Measurements from ENCODE around the gene FLG2.

Gene FLG2

GRCh38 chr1:152374451-152374850 lies 14.6 kb upstream of the FLG2 start:
- Histone ChIP-seq H3K4me2 (ENCODE audit: low read depth, low read length, poor library complexity, severe bottlenecking) (no peak overlapping the region), H3K36me3 (ENCODE audit: insufficient read depth, low read length) (no peaks in the 10 kb centered on the region), H3K9me2 (replicated peaks; ENCODE audit: low read depth, low read length) (no peaks in the 10 kb centered on the region), H4K20me1 (ENCODE audit: insufficient read depth, low read length, poor library complexity, severe bottlenecking) (no peaks in the 10 kb centered on the region), H3K4me3 (ENCODE audit: low read length, poor library complexity, severe bottlenecking) (no peak overlapping the region), H3K27me3 (ENCODE audit: insufficient read depth, low read length, poor library complexity, severe bottlenecking) (no peaks in the 10 kb centered on the region), H3K79me2 (ENCODE audit: insufficient read depth, low read length) (no peaks in the 10 kb centered on the region), H3F3A (ENCODE audit: low read depth) (no peaks in the 10 kb centered on the region), H3K9me3 (ENCODE audit: insufficient read depth, low read depth, low read length) (no peaks in the 10 kb centered on the region), H3K4me1 (ENCODE audit: insufficient read depth, low read length, poor library complexity, severe bottlenecking) (no peaks in the 10 kb centered on the region), H3K9ac (ENCODE audit: low read depth, low read length, poor library complexity, severe bottlenecking) (no peak overlapping the region), H2AFZ (ENCODE audit: low read length) (no peak overlapping the region)
- TF ChIP-seq EZH2phosphoT487 (IDR thresholded peaks at IDR 0.05; ENCODE audit: borderline replicate concordance) (no peak), CTCF (conservative IDR thresholded peaks at IDR 0.05; ENCODE audit: low read length) (no peak)

DNA sequence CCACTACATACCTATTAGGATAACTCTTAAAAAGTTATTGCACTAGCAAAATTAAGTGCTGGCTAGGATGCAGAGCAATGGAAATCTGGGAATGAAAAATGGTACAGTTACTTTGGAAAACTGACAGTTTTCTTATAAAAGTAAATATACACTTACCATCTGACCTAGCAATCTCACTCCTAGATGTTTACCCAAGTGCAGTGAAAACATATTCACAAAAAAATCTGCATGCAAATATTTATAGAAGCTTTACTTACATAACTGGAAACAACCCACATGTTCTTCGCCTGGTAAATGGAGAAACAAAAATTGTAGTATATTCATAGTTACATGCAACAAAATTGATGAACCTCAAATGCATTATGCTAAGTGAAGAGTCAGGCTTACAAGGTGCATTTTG lies 12.9 kb upstream of the FLG2 start:
- no peaks in the 10 kb centered on the region for H3K9me2 ChIP-seq (replicated peaks; ENCODE audit: low read depth, low read length)
- no peaks in the 10 kb centered on the region for H3K79me2 ChIP-seq (ENCODE audit: insufficient read depth, low read length)
- no peak overlapping the region for H3K4me3 ChIP-seq (ENCODE audit: low read length, poor library complexity, severe bottlenecking)
- H3F3A ChIP-seq (ENCODE audit: low read depth) = no peaks in the 10 kb centered on the region
- H3K9ac ChIP-seq (ENCODE audit: low read depth, low read length, poor library complexity, severe bottlenecking) = no peak overlapping the region
- no peak overlapping the region for H2AFZ ChIP-seq (ENCODE audit: low read length)
- TF ChIP-seq CTCF (conservative IDR thresholded peaks at IDR 0.05; ENCODE audit: low read length) (no peak), EZH2phosphoT487 (IDR thresholded peaks at IDR 0.05; ENCODE audit: borderline replicate concordance) (no peak)
- no peak overlapping the region for H3K4me2 ChIP-seq (ENCODE audit: low read depth, low read length, poor library complexity, severe bottlenecking)
- H3K9me3 ChIP-seq (ENCODE audit: insufficient read depth, low read depth, low read length) = no peaks in the 10 kb centered on the region
- H3K36me3 ChIP-seq (ENCODE audit: insufficient read depth, low read length) = no peaks in the 10 kb centered on the region
- no peaks in the 10 kb centered on the region for H3K27me3 ChIP-seq (ENCODE audit: insufficient read depth, low read length, poor library complexity, severe bottlenecking)
- H4K20me1 ChIP-seq (ENCODE audit: insufficient read depth, low read length, poor library complexity, severe bottlenecking) = no peaks in the 10 kb centered on the region
- H3K4me1 ChIP-seq (ENCODE audit: insufficient read depth, low read length, poor library complexity, severe bottlenecking) = no peaks in the 10 kb centered on the region

DNA sequence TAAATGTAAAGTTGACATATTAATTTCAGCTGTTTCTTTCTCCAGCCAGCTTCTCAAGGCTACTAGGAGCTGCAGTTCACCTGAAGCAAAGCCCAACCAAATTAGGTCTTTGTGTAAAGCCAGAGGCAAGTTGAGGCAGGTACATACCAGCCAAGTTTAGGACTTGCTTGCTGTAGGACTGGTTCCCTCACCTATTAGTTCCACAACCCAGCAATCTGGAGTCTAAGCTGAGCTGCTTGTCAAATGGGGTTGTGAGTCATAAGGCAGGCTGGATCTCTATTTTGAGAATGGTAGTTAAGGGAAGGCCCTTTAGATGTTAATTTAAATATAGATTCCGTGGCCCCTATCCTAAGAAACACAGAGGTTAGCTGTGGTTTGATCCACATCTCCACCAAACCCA lies 7.6 kb upstream of the FLG2 start:
- Histone ChIP-seq H4K20me1 (ENCODE audit: insufficient read depth, low read length, poor library complexity, severe bottlenecking) (no peaks in the 10 kb centered on the region), H3K36me3 (ENCODE audit: insufficient read depth, low read length) (no peaks in the 10 kb centered on the region), H3K9ac (ENCODE audit: low read depth, low read length, poor library complexity, severe bottlenecking) (no peak overlapping the region), H2AFZ (ENCODE audit: low read length) (no peak overlapping the region), H3K9me3 (ENCODE audit: insufficient read depth, low read depth, low read length) (no peaks in the 10 kb centered on the region), H3K9me2 (replicated peaks; ENCODE audit: low read depth, low read length) (no peaks in the 10 kb centered on the region), H3K27me3 (ENCODE audit: insufficient read depth, low read length, poor library complexity, severe bottlenecking) (no peaks in the 10 kb centered on the region), H3K4me3 (ENCODE audit: low read length, poor library complexity, severe bottlenecking) (no peak overlapping the region), H3K4me2 (ENCODE audit: low read depth, low read length, poor library complexity, severe bottlenecking) (no peak overlapping the region), H3K4me1 (ENCODE audit: insufficient read depth, low read length, poor library complexity, severe bottlenecking) (no peaks in the 10 kb centered on the region), H3K79me2 (ENCODE audit: insufficient read depth, low read length) (no peaks in the 10 kb centered on the region), H3F3A (ENCODE audit: low read depth) (no peaks in the 10 kb centered on the region)
- no peak for TF ChIP-seq CTCF (conservative IDR thresholded peaks at IDR 0.05; ENCODE audit: low read length)
- no peak for TF ChIP-seq EZH2phosphoT487 (IDR thresholded peaks at IDR 0.05; ENCODE audit: borderline replicate concordance)
